HepG2 (cell line): ENCODE measurements around the gene ZNF3. TPM values are rescaled to one million over a fixed set of nuclear protein-coding genes. Genes with fewer than 3 reads are reported as not detected.

Experiments used
- ATF3 ChIP-seq: sonication (generic); formaldehyde crosslinking; IDR thresholded peaks from 2 replicates; pipeline ENCODE4 v1.4.0; 2020; ENCODE audit warnings: missing genetic modification reagents
- PRDM4 ChIP-seq: sonication (generic); formaldehyde crosslinking; IDR thresholded peaks from 2 replicates; pipeline ENCODE4 v1.9.0; 2021; ENCODE audit warnings: missing genetic modification reagents, borderline replicate concordance
- RBM39 ChIP-seq: fragments of 200-400 bp; formaldehyde crosslinking; IDR thresholded peaks from one replicate; pipeline ENCODE4 v1.6.1; 2018; ENCODE audit warnings: antibody characterized with exemption, mild to moderate bottlenecking, low read depth, low read length; ENCODE audit not compliant: poor library complexity, severe bottlenecking
- RNF219 ChIP-seq: sonication (generic); formaldehyde crosslinking; IDR thresholded peaks from 2 replicates; pipeline ENCODE4 v1.5.0; 2020; ENCODE audit warnings: mild to moderate bottlenecking, missing genetic modification reagents
- TBX2 ChIP-seq: sonication (generic); formaldehyde crosslinking; IDR thresholded peaks from 2 replicates; pipeline ENCODE4 v1.5.0; 2020; ENCODE audit warnings: missing genetic modification reagents, mild to moderate bottlenecking, borderline replicate concordance
- ZBED4 ChIP-seq: sonication (generic); formaldehyde crosslinking; IDR thresholded peaks from 2 replicates; pipeline ENCODE4 v1.4.0; 2020; ENCODE audit warnings: missing genetic modification reagents, borderline replicate concordance
- ZUFSP ChIP-seq: sonication (generic); formaldehyde crosslinking; IDR thresholded peaks from 2 replicates; pipeline ENCODE4 v1.9.0; 2021; ENCODE audit warnings: missing genetic modification reagents, mild to moderate bottlenecking, borderline replicate concordance
- polyA plus RNA-seq, 8 experiments: library from polyadenylated mRNA; depleted of rRNA in 3 of 8; stranded (reverse) in 7 of 8; unstranded in 1 of 8; fragments of >200 nt; fragmentation: Illumina TruSeq in 4 of 8; extraction: Trizol in 4 of 8; gene quantifications; 2 replicates each; pipeline versions ENCODE4 v1.2.1 to v1.2.3, GENCODE V29; 2011 to 2016; ENCODE audit warnings: low read depth in 4 of 8, missing spikeins in 1 of 8, mixed read lengths in 1 of 8; ENCODE audit not compliant: insufficient read depth in 1 of 8
- total RNA-seq, 5 experiments: library from RNA; depleted of rRNA; stranded (reverse); fragments of >200 nt; fragmentation: Illumina TruSeq; extraction: Trizol; gene quantifications; 2 replicates each; pipeline ENCODE4 v1.2.3, GENCODE V29; 2016; ENCODE audit warnings: low read depth in 1 of 5
- TF ChIP-seq, protein P1 (sequence below): sonication (generic); formaldehyde crosslinking; IDR thresholded peaks from 2 replicates; pipeline ENCODE4 v1.4.0; 2020; ENCODE audit warnings: missing genetic modification reagents

Gene ZNF3
- total and polyA plus RNA-seq, 2 of the 13 experiments (the other 11 are each of a cell fraction or from before 2014, with no cell fraction given): 33.7 to 56.9 TPM

GRCh38 chr7:100079024-100079560 is 2.4 kb downstream of the ZNF3 start (continued):
- TF ChIP-seq ZBED4 (CRISPR knock-in tag) (no peak), ZUFSP (CRISPR knock-in tag) (no peak), ATF3 (CRISPR knock-in tag) (no peak), RBM39 (no peak), TBX2 (CRISPR knock-in tag) (peak; percentile 82), PRDM4 (CRISPR knock-in tag) (no peak), RNF219 (CRISPR knock-in tag) (no peak)
- TF ChIP-seq, protein P1, sequence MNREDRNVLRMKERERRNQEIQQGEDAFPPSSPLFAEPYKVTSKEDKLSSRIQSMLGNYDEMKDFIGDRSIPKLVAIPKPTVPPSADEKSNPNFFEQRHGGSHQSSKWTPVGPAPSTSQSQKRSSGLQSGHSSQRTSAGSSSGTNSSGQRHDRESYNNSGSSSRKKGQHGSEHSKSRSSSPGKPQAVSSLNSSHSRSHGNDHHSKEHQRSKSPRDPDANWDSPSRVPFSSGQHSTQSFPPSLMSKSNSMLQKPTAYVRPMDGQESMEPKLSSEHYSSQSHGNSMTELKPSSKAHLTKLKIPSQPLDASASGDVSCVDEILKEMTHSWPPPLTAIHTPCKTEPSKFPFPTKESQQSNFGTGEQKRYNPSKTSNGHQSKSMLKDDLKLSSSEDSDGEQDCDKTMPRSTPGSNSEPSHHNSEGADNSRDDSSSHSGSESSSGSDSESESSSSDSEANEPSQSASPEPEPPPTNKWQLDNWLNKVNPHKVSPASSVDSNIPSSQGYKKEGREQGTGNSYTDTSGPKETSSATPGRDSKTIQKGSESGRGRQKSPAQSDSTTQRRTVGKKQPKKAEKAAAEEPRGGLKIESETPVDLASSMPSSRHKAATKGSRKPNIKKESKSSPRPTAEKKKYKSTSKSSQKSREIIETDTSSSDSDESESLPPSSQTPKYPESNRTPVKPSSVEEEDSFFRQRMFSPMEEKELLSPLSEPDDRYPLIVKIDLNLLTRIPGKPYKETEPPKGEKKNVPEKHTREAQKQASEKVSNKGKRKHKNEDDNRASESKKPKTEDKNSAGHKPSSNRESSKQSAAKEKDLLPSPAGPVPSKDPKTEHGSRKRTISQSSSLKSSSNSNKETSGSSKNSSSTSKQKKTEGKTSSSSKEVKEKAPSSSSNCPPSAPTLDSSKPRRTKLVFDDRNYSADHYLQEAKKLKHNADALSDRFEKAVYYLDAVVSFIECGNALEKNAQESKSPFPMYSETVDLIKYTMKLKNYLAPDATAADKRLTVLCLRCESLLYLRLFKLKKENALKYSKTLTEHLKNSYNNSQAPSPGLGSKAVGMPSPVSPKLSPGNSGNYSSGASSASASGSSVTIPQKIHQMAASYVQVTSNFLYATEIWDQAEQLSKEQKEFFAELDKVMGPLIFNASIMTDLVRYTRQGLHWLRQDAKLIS (CRISPR knock-in tag): 0 out of 2 replicates have a peak, but pooled peaks have one; percentile 48
